Neural cell (in vitro differentiated cells): ENCODE measurements around the gene PRSS2. TPM values are rescaled to one million over a fixed set of nuclear protein-coding genes. Genes with fewer than 3 reads are reported as not detected.

Source experiments
- H2AFZ ChIP-seq: fragments of 200-600, 300-800 bp; sonication (generic), shearing (Covaris generic); 2 replicates; pipeline ENCODE4 v1.6.0; 2014; ENCODE audit warnings: low read depth, mild to moderate bottlenecking, antibody characterized with exemption, low read length, moderate library complexity
- H3F3A ChIP-seq: fragments of 200-600 bp; shearing (Covaris generic); 2 replicates; pipeline ENCODE4 v1.6.1; 2016; ENCODE audit warnings: mild to moderate bottlenecking, moderate library complexity, mixed read lengths, antibody characterized with exemption, low read length; ENCODE audit not compliant: insufficient read depth, poor library complexity, severe bottlenecking
- H3K27ac ChIP-seq: fragments of 200-600, 300-800 bp; sonication (generic), shearing (Covaris generic); 2 replicates; pipeline ENCODE4 v1.5.1; 2014; ENCODE audit warnings: mild to moderate bottlenecking, low read length, moderate library complexity
- H3K27me3 ChIP-seq: fragments of 300-800, 200-600 bp; sonication (generic), shearing (Covaris generic); 2 replicates; pipeline ENCODE4 v1.6.0; 2014; ENCODE audit warnings: mild to moderate bottlenecking, low read depth, low read length, moderate library complexity; ENCODE audit not compliant: insufficient read depth
- H3K36me3 ChIP-seq: fragments of 300-800, 200-600 bp; sonication (generic), shearing (Covaris generic); 2 replicates; pipeline ENCODE4 v1.5.1; 2014; ENCODE audit warnings: mild to moderate bottlenecking, antibody characterized with exemption, low read length, moderate library complexity; ENCODE audit not compliant: insufficient read depth
- H3K4me2 ChIP-seq: fragments of 300-800, 200-600 bp; sonication (generic), shearing (Covaris generic); 2 replicates; pipeline ENCODE4 v1.6.0; 2014; ENCODE audit warnings: mild to moderate bottlenecking, low read length
- H3K4me3 ChIP-seq: fragments of 300-800, 200-600 bp; sonication (generic), shearing (Covaris generic); 2 replicates; pipeline ENCODE4 v1.5.1; 2014; ENCODE audit warnings: mild to moderate bottlenecking, low read length, moderate library complexity
- H3K79me2 ChIP-seq: fragments of 200-600 bp; shearing (Covaris generic); replicated peaks from 2 replicates; pipeline ENCODE4 v1.6.0; 2014; ENCODE audit warnings: mild to moderate bottlenecking, low read length, moderate library complexity; ENCODE audit not compliant: insufficient read depth
- H3K9ac ChIP-seq: fragments of 300-800, 200-600 bp; sonication (generic), shearing (Covaris generic); 2 replicates; pipeline ENCODE4 v1.6.1; 2016; ENCODE audit warnings: mild to moderate bottlenecking, low read length, mixed read lengths
- H3K9me2 ChIP-seq: fragments of 200-600 bp; shearing (Covaris generic); 2 replicates; pipeline ENCODE4 v1.6.1; 2016; ENCODE audit warnings: mild to moderate bottlenecking, low read length, mixed read lengths; ENCODE audit not compliant: insufficient read depth
- H3K9me3 ChIP-seq: fragments of 200-600, 300-800 bp; sonication (generic), shearing (Covaris generic); 2 replicates; pipeline ENCODE4 v1.6.1; 2016; ENCODE audit warnings: mild to moderate bottlenecking, mixed run types, low read length, moderate library complexity, mixed read lengths
- H4K20me1 ChIP-seq: fragments of 200-600 bp; shearing (Covaris generic); 2 replicates; pipeline ENCODE4 v1.6.1; 2016; ENCODE audit warnings: mild to moderate bottlenecking, mixed run types; ENCODE audit not compliant: insufficient read depth
- CTCF ChIP-seq: fragments of 450-650 bp; IDR thresholded peaks from 2 replicates; pipeline ENCODE4 v1.5.1; 2014; ENCODE audit warnings: antibody characterized with exemption, mild to moderate bottlenecking, moderate library complexity; ENCODE audit not compliant: poor library complexity, severe bottlenecking
- EP300 ChIP-seq: fragments of 450-650 bp; conservative IDR thresholded peaks from 2 replicates; pipeline ENCODE4 v1.6.1; 2014; ENCODE audit warnings: antibody characterized with exemption, mild to moderate bottlenecking, moderate library complexity; ENCODE audit not compliant: poor library complexity, severe bottlenecking
- EZH2 ChIP-seq: fragments of 200-600, 300-800 bp; shearing (Covaris generic), sonication (generic); IDR thresholded peaks from 2 replicates; pipeline ENCODE4 v1.6.1; 2014; ENCODE audit warnings: antibody characterized with exemption, low read length, borderline replicate concordance, mild to moderate bottlenecking; ENCODE audit not compliant: insufficient read depth, poor library complexity, severe bottlenecking
- MXI1 ChIP-seq: fragments of 450-650 bp; conservative IDR thresholded peaks from 2 replicates; pipeline ENCODE4 v1.6.1; 2014; ENCODE audit warnings: antibody characterized with exemption, mild to moderate bottlenecking; ENCODE audit not compliant: poor library complexity, severe bottlenecking
- POLR2AphosphoS5 ChIP-seq: IDR thresholded peaks from 2 replicates; pipeline ENCODE4 v1.6.1; 2012
- RAD21 ChIP-seq: fragments of 450-650 bp; conservative IDR thresholded peaks from 2 replicates; pipeline ENCODE4 v1.6.1; 2014; ENCODE audit warnings: antibody characterized with exemption, mild to moderate bottlenecking, moderate library complexity
- REST ChIP-seq: IDR thresholded peaks from 2 replicates; pipeline ENCODE4 v1.6.1; 2012; ENCODE audit warnings: borderline replicate concordance
- TAF1 ChIP-seq: IDR thresholded peaks from 2 replicates; pipeline ENCODE4 v1.6.1; 2012; ENCODE audit warnings: low read depth
- polyA minus RNA-seq: library from RNA; depleted of rRNA, polyadenylated mRNA; stranded (reverse); fragments of >200 nt; gene quantifications from 2 replicates; pipeline ENCODE4 v1.2.3, GENCODE V29; 2014
- polyA plus RNA-seq: library from polyadenylated mRNA; depleted of rRNA; stranded (reverse); fragments of >200 nt; gene quantifications from 2 replicates; pipeline ENCODE4 v1.2.3, GENCODE V29; 2014

Gene PRSS2
- not detected in 2 replicates for polyA plus RNA-seq
- not detected in 2 replicates for polyA minus RNA-seq

GRCh38 chr7:142770661-142771352 is at the start of gene PRSS2:
TSS of gene PRSS2 (plus strand) at chr7:142770970. CDS start at chr7:142770983, 13 bp downstream.
- Histone ChIP-seq H2AFZ (no peak within 1 kb of the TSS), H3K27me3 (no peaks in the 10 kb centered on the region), H3F3A (no peaks in the 10 kb centered on the region), H3K79me2 (no peaks in the 10 kb centered on the region), H3K4me3 (no peak within 1 kb of the TSS), H3K9me3 (no peaks in the 10 kb centered on the region), H3K9ac (no peak within 1 kb of the TSS), H3K36me3 (no peaks in the 10 kb centered on the region), H3K4me2 (no peak within 1 kb of the TSS), H3K9me2 (no peaks in the 10 kb centered on the region), H4K20me1 (no peaks in the 10 kb centered on the region), H3K27ac (no peak within 1 kb of the TSS)
- no peak for TF ChIP-seq REST
- no peak for TF ChIP-seq MXI1
- TF ChIP-seq RAD21 = no peak
- TF ChIP-seq CTCF = no peak
- TF ChIP-seq EP300 = no peak

- no peak overlapping the region for H3K4me2 ChIP-seq
- no peaks in the 10 kb centered on the region for H4K20me1 ChIP-seq
- no peaks in the 10 kb centered on the region for H3K9me2 ChIP-seq
- no peak overlapping the region for H2AFZ ChIP-seq
- no peaks in the 10 kb centered on the region for H3K27me3 ChIP-seq
- no peaks in the 10 kb centered on the region for H3K36me3 ChIP-seq
- no peak overlapping the region for H3K27ac ChIP-seq
- TF ChIP-seq EZH2 (no peak), TAF1 (no peak)
- H3F3A ChIP-seq = no peaks in the 10 kb centered on the region
- no peaks in the 10 kb centered on the region for H3K9me3 ChIP-seq
- no peak overlapping the region for H3K9ac ChIP-seq
- H3K4me3 ChIP-seq = no peak overlapping the region
- H3K79me2 ChIP-seq = no peaks in the 10 kb centered on the region
Measured at GRCh38 chr7:142720986-142721385, 49.8 kb upstream of the PRSS2 start.

GRCh38 chr7:142722248-142722794 is 48.4 kb upstream of the PRSS2 start:
- Histone ChIP-seq H3K36me3 (no peaks in the 10 kb centered on the region), H4K20me1 (no peaks in the 10 kb centered on the region), H3K9ac (no peak overlapping the region), H3K9me3 (no peaks in the 10 kb centered on the region), H3K4me2 (no peak overlapping the region), H3K27me3 (no peaks in the 10 kb centered on the region), H3K79me2 (no peaks in the 10 kb centered on the region), H3K27ac (no peak overlapping the region), H2AFZ (no peak overlapping the region), H3F3A (no peaks in the 10 kb centered on the region), H3K9me2 (no peaks in the 10 kb centered on the region), H3K4me3 (no peak overlapping the region)
- no peak for TF ChIP-seq POLR2AphosphoS5
